Kidney glomerular epithelial cell (primary cell): ENCODE data around the gene ERC2.

Experiments
- DNase-seq: peaks from one replicate; lab custom pipeline; 2025; lab: John Stamatoyannopoulos, UW

ERC2 gene

GRCh38 chr3:55474213-55474632 is 994.0 kb downstream of the ERC2 start:
- no peak for DNase-seq

GRCh38 chr3:55473788-55474187 is 994.5 kb downstream of the ERC2 start:
- no peak for DNase-seq

GRCh38 chr3:55471522-55472280 is 996.6 kb downstream of the ERC2 start:
- DNase-seq = no peak

GRCh38 chr3:55471084-55471483 is 997.2 kb downstream of the ERC2 start:
- no peak for DNase-seq

GRCh38 chr3:55469957-55470526 is 998.2 kb downstream of the ERC2 start:
- DNase-seq = no peak

- no peak for DNase-seq
Measured at GRCh38 chr3:55468251-55468650, 1000.0 kb downstream of the ERC2 start.

GRCh38 chr3:55467099-55467498 is 1001.2 kb downstream of the ERC2 start:
- DNase-seq = no peak

GRCh38 chr3:55466526-55466925 is 1001.7 kb downstream of the ERC2 start:
- no peak for DNase-seq

GRCh38 chr3:55461896-55462295 is 1006.4 kb downstream of the ERC2 start:
- DNase-seq = peak; percentile 18

- DNase-seq = no peak
Measured at GRCh38 chr3:55459838-55460237, 1008.4 kb downstream of the ERC2 start.
